ENCODE results near the gene KCNH1. TPM values are rescaled to one million over a fixed set of nuclear protein-coding genes. Genes with fewer than 3 reads are reported as not detected.

The KCNH1 gene
- total RNA-seq, 4 donors from 2014 or later: 0.53 to 16.5 (median 2.4) TPM

GRCh38 chr1:210728437-210729149 is 405.4 kb downstream of the KCNH1 start:
- Histone ChIP-seq H3K27ac (no peak overlapping the region), H3K4me1 (no peaks in the 10 kb centered on the region), H3K4me3 (no peak overlapping the region), H3K27me3 (no peaks in the 10 kb centered on the region), H3K36me3 (no peaks in the 10 kb centered on the region), H3K9me3 (no peaks in the 10 kb centered on the region)
- no peak for DNase-seq
- TF ChIP-seq POLR2A (IDR thresholded peaks at IDR 0.05) (no peak), CTCF (IDR thresholded peaks at IDR 0.05) (no peak)

- no peak overlapping the region for H3K4me3 ChIP-seq
- no peak for DNase-seq
- no peaks in the 10 kb centered on the region for H3K27me3 ChIP-seq
Measured at GRCh38 chr1:210727709-210728108, 406.2 kb downstream of the KCNH1 start.

GRCh38 chr1:210726621-210727020 is 407.3 kb downstream of the KCNH1 start:
- Histone ChIP-seq H3K36me3 (no peaks in the 10 kb centered on the region), H3K4me3 (no peak overlapping the region), H3K9me3 (no peaks in the 10 kb centered on the region), H3K27me3 (no peaks in the 10 kb centered on the region), H3K27ac (no peak overlapping the region), H3K4me1 (no peaks in the 10 kb centered on the region)
- TF ChIP-seq CTCF (IDR thresholded peaks at IDR 0.05) (no peak), POLR2A (IDR thresholded peaks at IDR 0.05) (no peak)
- DNase-seq: no peak

More at GRCh38 chr1:210727709-210728108, 406.2 kb downstream of the KCNH1 start:
- H3K9me3 ChIP-seq: no peaks in the 10 kb centered on the region
- no peaks in the 10 kb centered on the region for H3K4me1 ChIP-seq
- H3K27ac ChIP-seq: no peak overlapping the region
- TF ChIP-seq CTCF (IDR thresholded peaks at IDR 0.05) (no peak), POLR2A (IDR thresholded peaks at IDR 0.05) (no peak)
- H3K36me3 ChIP-seq: no peaks in the 10 kb centered on the region

- DNase-seq: no peak
- Histone ChIP-seq H3K9me3 (no peaks in the 10 kb centered on the region), H3K36me3 (no peaks in the 10 kb centered on the region), H3K4me1 (no peaks in the 10 kb centered on the region), H3K4me3 (no peak overlapping the region), H3K27me3 (no peaks in the 10 kb centered on the region), H3K27ac (no peak overlapping the region)
- no peak for TF ChIP-seq POLR2A (IDR thresholded peaks at IDR 0.05)
- no peak for TF ChIP-seq CTCF (IDR thresholded peaks at IDR 0.05)
Measured at GRCh38 chr1:210724768-210725167, 409.2 kb downstream of the KCNH1 start.

GRCh38 chr1:210723646-210724045 is 410.3 kb downstream of the KCNH1 start:
- TF ChIP-seq CTCF (IDR thresholded peaks at IDR 0.05) (no peak), POLR2A (IDR thresholded peaks at IDR 0.05) (no peak)
- Histone ChIP-seq H3K9me3 (no peaks in the 10 kb centered on the region), H3K4me1 (no peaks in the 10 kb centered on the region), H3K36me3 (no peaks in the 10 kb centered on the region), H3K4me3 (no peak overlapping the region), H3K27ac (no peak overlapping the region), H3K27me3 (no peaks in the 10 kb centered on the region)
- no peak for DNase-seq

Data from Peyer's patch (tissue), 4 donors.